GM23338 (cell line): Measurements from ENCODE around the gene CSN2.

Source experiments
- CREB1 ChIP-seq: fragments of 250-450 bp; sonication (Bioruptor Pico); IDR thresholded peaks from 2 replicates; pipeline ENCODE4 v1.5.0; 2020; ENCODE audit warnings: low read depth, mild to moderate bottlenecking, moderate library complexity
- EZH2 ChIP-seq: fragments of 200-600 bp; sonication (generic); IDR thresholded peaks from one replicate; pipeline ENCODE4 v1.8.0; 2017; ENCODE audit warnings: antibody characterized with exemption, mild to moderate bottlenecking, low read depth; ENCODE audit not compliant: unreplicated experiment
- EZH2phosphoT487 ChIP-seq: fragments of 200-600 bp; sonication (generic); IDR thresholded peaks from one replicate; pipeline ENCODE4 v1.8.1; 2018; ENCODE audit warnings: antibody characterized with exemption; ENCODE audit not compliant: unreplicated experiment
- JUNB ChIP-seq: IDR thresholded peaks from one replicate; pipeline ENCODE4 v1.6.1; 2016; ENCODE audit warnings: antibody characterized with exemption; ENCODE audit not compliant: unreplicated experiment
- NANOG ChIP-seq: IDR thresholded peaks from 2 replicates; pipeline ENCODE4 v1.6.1; 2016; ENCODE audit warnings: antibody characterized with exemption, borderline replicate concordance
- POLR2AphosphoS5 ChIP-seq: IDR thresholded peaks from 2 replicates; pipeline ENCODE4 v1.6.1; 2016; ENCODE audit warnings: antibody characterized with exemption, low read depth
- ZNF331 ChIP-seq: fragments of 250-450 bp; sonication (Bioruptor Pico); IDR thresholded peaks from 2 replicates; pipeline ENCODE4 v1.5.0; 2020; ENCODE audit warnings: low read depth, mild to moderate bottlenecking, moderate library complexity
- TF ChIP-seq, protein P1 (sequence below): IDR thresholded peaks from one replicate; pipeline ENCODE4 v1.6.1; 2018; ENCODE audit warnings: antibody characterized with exemption; ENCODE audit not compliant: unreplicated experiment
- TF ChIP-seq, protein P2 (sequence below), 2 experiments: fragments of 200-600 bp in 1 of 2; sonication (generic) in 1 of 2; conservative IDR thresholded peaks; 2 replicates each; pipeline versions ENCODE4 v1.5.1 to v1.6.1; 2016 to 2017; ENCODE audit warnings: antibody characterized with exemption in 2 of 2, low read depth in 2 of 2, mild to moderate bottlenecking in 2 of 2, moderate library complexity in 1 of 2

DNA sequence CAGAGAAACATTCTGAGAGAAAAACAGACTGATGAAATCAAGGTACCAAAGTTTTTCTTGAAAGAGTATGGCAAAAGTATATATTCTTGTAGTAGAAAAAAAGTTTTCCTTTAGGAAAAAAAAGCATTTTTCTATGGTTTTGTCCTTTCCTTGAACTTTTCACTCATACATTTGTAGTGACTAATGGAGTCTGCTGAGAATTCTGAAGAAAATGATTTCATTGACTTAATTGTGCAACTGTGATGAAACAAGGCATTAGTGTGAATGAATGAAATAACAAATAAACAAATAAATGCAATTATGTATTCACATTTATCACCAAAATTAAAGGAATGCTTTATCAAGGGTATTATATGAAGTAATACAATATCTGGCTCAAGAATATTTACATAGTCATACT, 29.0 kb downstream of the CSN2 start:
- TF ChIP-seq EZH2phosphoT487 (no peak), EZH2 (no peak), POLR2AphosphoS5 (no peak), CREB1 (CRISPR knock-in tag) (no peak), JUNB (no peak), NANOG (no peak), ZNF331 (no peak)
- TF ChIP-seq, protein P1, sequence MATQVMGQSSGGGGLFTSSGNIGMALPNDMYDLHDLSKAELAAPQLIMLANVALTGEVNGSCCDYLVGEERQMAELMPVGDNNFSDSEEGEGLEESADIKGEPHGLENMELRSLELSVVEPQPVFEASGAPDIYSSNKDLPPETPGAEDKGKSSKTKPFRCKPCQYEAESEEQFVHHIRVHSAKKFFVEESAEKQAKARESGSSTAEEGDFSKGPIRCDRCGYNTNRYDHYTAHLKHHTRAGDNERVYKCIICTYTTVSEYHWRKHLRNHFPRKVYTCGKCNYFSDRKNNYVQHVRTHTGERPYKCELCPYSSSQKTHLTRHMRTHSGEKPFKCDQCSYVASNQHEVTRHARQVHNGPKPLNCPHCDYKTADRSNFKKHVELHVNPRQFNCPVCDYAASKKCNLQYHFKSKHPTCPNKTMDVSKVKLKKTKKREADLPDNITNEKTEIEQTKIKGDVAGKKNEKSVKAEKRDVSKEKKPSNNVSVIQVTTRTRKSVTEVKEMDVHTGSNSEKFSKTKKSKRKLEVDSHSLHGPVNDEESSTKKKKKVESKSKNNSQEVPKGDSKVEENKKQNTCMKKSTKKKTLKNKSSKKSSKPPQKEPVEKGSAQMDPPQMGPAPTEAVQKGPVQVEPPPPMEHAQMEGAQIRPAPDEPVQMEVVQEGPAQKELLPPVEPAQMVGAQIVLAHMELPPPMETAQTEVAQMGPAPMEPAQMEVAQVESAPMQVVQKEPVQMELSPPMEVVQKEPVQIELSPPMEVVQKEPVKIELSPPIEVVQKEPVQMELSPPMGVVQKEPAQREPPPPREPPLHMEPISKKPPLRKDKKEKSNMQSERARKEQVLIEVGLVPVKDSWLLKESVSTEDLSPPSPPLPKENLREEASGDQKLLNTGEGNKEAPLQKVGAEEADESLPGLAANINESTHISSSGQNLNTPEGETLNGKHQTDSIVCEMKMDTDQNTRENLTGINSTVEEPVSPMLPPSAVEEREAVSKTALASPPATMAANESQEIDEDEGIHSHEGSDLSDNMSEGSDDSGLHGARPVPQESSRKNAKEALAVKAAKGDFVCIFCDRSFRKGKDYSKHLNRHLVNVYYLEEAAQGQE = no peak
- TF ChIP-seq, protein P2, sequence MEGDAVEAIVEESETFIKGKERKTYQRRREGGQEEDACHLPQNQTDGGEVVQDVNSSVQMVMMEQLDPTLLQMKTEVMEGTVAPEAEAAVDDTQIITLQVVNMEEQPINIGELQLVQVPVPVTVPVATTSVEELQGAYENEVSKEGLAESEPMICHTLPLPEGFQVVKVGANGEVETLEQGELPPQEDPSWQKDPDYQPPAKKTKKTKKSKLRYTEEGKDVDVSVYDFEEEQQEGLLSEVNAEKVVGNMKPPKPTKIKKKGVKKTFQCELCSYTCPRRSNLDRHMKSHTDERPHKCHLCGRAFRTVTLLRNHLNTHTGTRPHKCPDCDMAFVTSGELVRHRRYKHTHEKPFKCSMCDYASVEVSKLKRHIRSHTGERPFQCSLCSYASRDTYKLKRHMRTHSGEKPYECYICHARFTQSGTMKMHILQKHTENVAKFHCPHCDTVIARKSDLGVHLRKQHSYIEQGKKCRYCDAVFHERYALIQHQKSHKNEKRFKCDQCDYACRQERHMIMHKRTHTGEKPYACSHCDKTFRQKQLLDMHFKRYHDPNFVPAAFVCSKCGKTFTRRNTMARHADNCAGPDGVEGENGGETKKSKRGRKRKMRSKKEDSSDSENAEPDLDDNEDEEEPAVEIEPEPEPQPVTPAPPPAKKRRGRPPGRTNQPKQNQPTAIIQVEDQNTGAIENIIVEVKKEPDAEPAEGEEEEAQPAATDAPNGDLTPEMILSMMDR (conservative IDR thresholded peaks at IDR 0.05; ENCODE audit: low read depth in 2 of 2) = no peak
